NCI-H1694 treated with DMSO at 0.1 percent for 48 hours (cell line): ENCODE measurements around the gene SNX11.
A peak's percentile ranks its signal among the peaks of the same experiment; 100 is the strongest.

Source experiments
- DNase-seq: peaks from one replicate; lab custom pipeline; 2025; lab: John Stamatoyannopoulos, UW

The SNX11 gene

GRCh38 chr17:48162306-48162934 is 54.9 kb downstream of the SNX11 start:
- DNase-seq: no peak

GRCh38 chr17:48162946-48163506 is 55.5 kb downstream of the SNX11 start:
- no peak for DNase-seq

- DNase-seq: peak; percentile 10
These were observed 56.2 kb downstream of the SNX11 start for GRCh38 chr17:48163809-48164208.

- DNase-seq: no peak
These were observed 62.4 kb downstream of the SNX11 start for GRCh38 chr17:48169926-48170325.
